Loucy (cell line): ENCODE data around the gene SLC28A1.

Experiments
- H2AFZ ChIP-seq: fragments of 200-600 bp; sonication (generic); 2 replicates; pipeline ENCODE4 v1.6.0; 2016; ENCODE audit warnings: antibody characterized with exemption, mild to moderate bottlenecking, low read length, moderate library complexity
- H3F3A ChIP-seq: fragments of 200-600 bp; 2 replicates; pipeline ENCODE4 v1.6.0; 2016; ENCODE audit warnings: antibody characterized with exemption, low read depth, mild to moderate bottlenecking
- H3K27me3 ChIP-seq: fragments of 200-600 bp; sonication (generic); 2 replicates; pipeline ENCODE4 v1.6.1; 2014; ENCODE audit warnings: low read length, mild to moderate bottlenecking; ENCODE audit not compliant: insufficient read depth, poor library complexity, severe bottlenecking
- H3K36me3 ChIP-seq: fragments of 200-600 bp; sonication (generic); 2 replicates; pipeline ENCODE4 v1.6.1; 2016; ENCODE audit warnings: low read length; ENCODE audit not compliant: insufficient read depth
- H3K4me1 ChIP-seq: fragments of 200-600 bp; sonication (generic); 2 replicates; pipeline ENCODE4 v1.5.1; 2014; ENCODE audit warnings: low read length, mild to moderate bottlenecking; ENCODE audit not compliant: insufficient read depth, poor library complexity, severe bottlenecking
- H3K4me2 ChIP-seq: fragments of 200-600 bp; sonication (generic); 2 replicates; pipeline ENCODE4 v1.6.0; 2014; ENCODE audit warnings: antibody characterized with exemption, low read length, low read depth, mild to moderate bottlenecking; ENCODE audit not compliant: poor library complexity, severe bottlenecking
- H3K4me3 ChIP-seq: fragments of 200-600 bp; sonication (generic); 2 replicates; pipeline ENCODE4 v1.5.1; 2014; ENCODE audit warnings: low read length, mild to moderate bottlenecking, mixed read lengths; ENCODE audit not compliant: poor library complexity, severe bottlenecking
- H3K79me2 ChIP-seq: fragments of 200-600 bp; sonication (generic); 2 replicates; pipeline ENCODE4 v1.6.1; 2014; ENCODE audit warnings: low read length; ENCODE audit not compliant: insufficient read depth
- H3K9ac ChIP-seq: fragments of 200-600 bp; sonication (generic); 2 replicates; pipeline ENCODE4 v1.6.0; 2014; ENCODE audit warnings: mild to moderate bottlenecking, low read depth, low read length, moderate library complexity; ENCODE audit not compliant: poor library complexity, severe bottlenecking
- H3K9me2 ChIP-seq: fragments of 200-600 bp; sonication (generic); replicated peaks from 2 replicates; pipeline ENCODE4 v1.6.1; 2016; ENCODE audit warnings: low read depth, low read length, mixed read lengths
- H3K9me3 ChIP-seq: fragments of 200-600 bp; sonication (generic); 2 replicates; pipeline ENCODE4 v1.6.1; 2014; ENCODE audit warnings: mild to moderate bottlenecking, antibody characterized with exemption, low read length, low read depth; ENCODE audit not compliant: insufficient read depth
- H4K20me1 ChIP-seq: fragments of 200-600 bp; sonication (generic); 2 replicates; pipeline ENCODE4 v1.6.0; 2014; ENCODE audit warnings: antibody characterized with exemption, low read length, mild to moderate bottlenecking; ENCODE audit not compliant: insufficient read depth, poor library complexity, severe bottlenecking
- EZH2phosphoT487 ChIP-seq: fragments of 200-600 bp; IDR thresholded peaks from 2 replicates; pipeline ENCODE4 v1.6.1; 2018; ENCODE audit warnings: antibody characterized with exemption, mild to moderate bottlenecking, moderate library complexity, borderline replicate concordance
- TF ChIP-seq, protein P1 (sequence below): fragments of 200-600 bp; sonication (generic); conservative IDR thresholded peaks from 2 replicates; pipeline ENCODE4 v1.5.1; 2014; ENCODE audit warnings: mild to moderate bottlenecking, antibody characterized with exemption, low read length

The SLC28A1 gene

DNA sequence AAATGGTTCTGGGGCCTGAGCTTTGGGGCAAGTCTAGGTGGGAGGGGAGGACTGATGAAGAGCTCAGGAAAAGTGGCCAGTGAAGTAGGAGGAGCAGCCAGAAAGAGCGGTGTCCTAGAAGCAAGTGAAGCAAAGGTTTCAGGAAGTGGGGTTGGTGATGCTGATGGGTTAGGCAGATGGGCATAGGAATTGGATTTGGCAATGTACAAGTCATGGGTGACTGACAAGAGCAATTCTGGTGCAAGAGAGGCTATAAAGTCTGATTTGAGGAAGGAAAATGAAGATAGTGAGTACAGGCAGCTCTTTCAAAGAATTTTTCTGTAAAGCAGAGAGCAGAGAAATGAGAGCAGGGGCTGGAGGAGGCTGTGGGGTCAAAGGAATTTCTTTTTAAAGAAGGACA is 47.6 kb upstream of the SLC28A1 start:
- Histone ChIP-seq H3K36me3 (no peaks in the 10 kb centered on the region), H4K20me1 (no peaks in the 10 kb centered on the region), H3K4me3 (no peak overlapping the region), H3K4me1 (peaks cover 9% of the 10 kb centered on the region), H3K9me2 (no peaks in the 10 kb centered on the region), H3F3A (no peaks in the 10 kb centered on the region), H3K4me2 (no peak overlapping the region), H3K9me3 (no peaks in the 10 kb centered on the region), H3K79me2 (no peaks in the 10 kb centered on the region), H3K27me3 (no peaks in the 10 kb centered on the region), H2AFZ (no peak overlapping the region), H3K9ac (no peak overlapping the region)
- TF ChIP-seq, protein P1, sequence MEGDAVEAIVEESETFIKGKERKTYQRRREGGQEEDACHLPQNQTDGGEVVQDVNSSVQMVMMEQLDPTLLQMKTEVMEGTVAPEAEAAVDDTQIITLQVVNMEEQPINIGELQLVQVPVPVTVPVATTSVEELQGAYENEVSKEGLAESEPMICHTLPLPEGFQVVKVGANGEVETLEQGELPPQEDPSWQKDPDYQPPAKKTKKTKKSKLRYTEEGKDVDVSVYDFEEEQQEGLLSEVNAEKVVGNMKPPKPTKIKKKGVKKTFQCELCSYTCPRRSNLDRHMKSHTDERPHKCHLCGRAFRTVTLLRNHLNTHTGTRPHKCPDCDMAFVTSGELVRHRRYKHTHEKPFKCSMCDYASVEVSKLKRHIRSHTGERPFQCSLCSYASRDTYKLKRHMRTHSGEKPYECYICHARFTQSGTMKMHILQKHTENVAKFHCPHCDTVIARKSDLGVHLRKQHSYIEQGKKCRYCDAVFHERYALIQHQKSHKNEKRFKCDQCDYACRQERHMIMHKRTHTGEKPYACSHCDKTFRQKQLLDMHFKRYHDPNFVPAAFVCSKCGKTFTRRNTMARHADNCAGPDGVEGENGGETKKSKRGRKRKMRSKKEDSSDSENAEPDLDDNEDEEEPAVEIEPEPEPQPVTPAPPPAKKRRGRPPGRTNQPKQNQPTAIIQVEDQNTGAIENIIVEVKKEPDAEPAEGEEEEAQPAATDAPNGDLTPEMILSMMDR = no peak
- TF ChIP-seq EZH2phosphoT487 = no peak

DNA sequence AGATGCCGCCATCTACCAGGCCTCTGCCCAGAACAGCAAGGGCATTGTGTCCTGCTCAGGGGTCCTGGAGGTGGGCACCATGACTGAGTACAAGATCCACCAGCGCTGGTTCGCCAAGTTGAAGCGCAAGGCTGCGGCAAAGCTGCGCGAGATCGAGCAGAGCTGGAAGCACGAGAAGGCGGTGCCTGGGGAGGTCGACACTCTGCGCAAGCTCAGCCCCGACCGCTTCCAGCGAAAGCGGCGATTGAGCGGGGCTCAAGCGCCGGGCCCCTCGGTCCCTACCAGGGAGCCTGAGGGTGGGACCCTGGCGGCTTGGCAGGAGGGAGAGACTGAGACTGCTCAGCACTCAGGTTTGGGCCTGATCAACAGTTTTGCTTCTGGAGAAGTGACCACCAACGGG is 44.7 kb upstream of the SLC28A1 start:
- H3K9me3 ChIP-seq = no peaks in the 10 kb centered on the region
- H4K20me1 ChIP-seq = no peaks in the 10 kb centered on the region
- H3K27me3 ChIP-seq = no peaks in the 10 kb centered on the region
- no peak overlapping the region for H2AFZ ChIP-seq
- H3F3A ChIP-seq = no peaks in the 10 kb centered on the region
- H3K36me3 ChIP-seq = no peaks in the 10 kb centered on the region
- TF ChIP-seq EZH2phosphoT487 = no peak
- TF ChIP-seq, protein P1 = no peak
- H3K79me2 ChIP-seq = no peaks in the 10 kb centered on the region
- H3K4me3 ChIP-seq = no peak overlapping the region
- H3K9ac ChIP-seq = no peak overlapping the region
- H3K9me2 ChIP-seq = no peaks in the 10 kb centered on the region
- peaks cover 9% of the 10 kb centered on the region for H3K4me1 ChIP-seq
- no peak overlapping the region for H3K4me2 ChIP-seq

DNA sequence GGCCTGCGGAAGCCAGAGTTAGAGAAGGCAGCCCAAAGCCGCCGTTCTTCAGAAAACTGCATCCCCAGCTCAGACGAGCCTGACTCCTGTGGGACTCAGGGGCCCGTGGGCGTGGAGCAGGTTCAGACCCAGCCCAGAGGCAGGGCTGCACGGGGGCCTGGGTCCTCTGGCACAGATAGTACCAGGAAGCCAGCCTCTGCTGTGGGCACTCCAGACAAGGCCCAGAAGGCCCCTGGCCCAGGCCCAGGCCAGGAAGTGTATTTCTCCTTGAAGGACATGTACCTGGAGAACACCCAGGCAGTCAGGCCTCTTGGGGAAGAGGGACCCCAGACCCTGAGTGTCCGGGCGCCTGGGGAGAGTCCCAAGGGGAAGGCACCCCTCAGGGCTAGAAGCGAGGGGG is 44.2 kb upstream of the SLC28A1 start:
- Histone ChIP-seq H4K20me1 (no peaks in the 10 kb centered on the region), H3K27me3 (no peaks in the 10 kb centered on the region), H3K9ac (no peak overlapping the region), H3K9me3 (no peaks in the 10 kb centered on the region), H3F3A (no peaks in the 10 kb centered on the region), H2AFZ (no peak overlapping the region), H3K36me3 (no peaks in the 10 kb centered on the region), H3K79me2 (no peaks in the 10 kb centered on the region), H3K9me2 (no peaks in the 10 kb centered on the region), H3K4me2 (no peak overlapping the region), H3K4me3 (no peak overlapping the region), H3K4me1 (peaks cover 9% of the 10 kb centered on the region)
- TF ChIP-seq, protein P1 = no peak
- no peak for TF ChIP-seq EZH2phosphoT487
